Fibroblast of pulmonary artery (primary cell): ENCODE measurements around the gene GRK3.

Source experiments
- DNase-seq: peaks from one replicate; pipeline ENCODE4 v3.0.0-alpha.2; 2010; ENCODE audit warnings: low read depth
- H3K4me3 ChIP-seq: replicated peaks from 2 replicates; pipeline ENCODE4 v1.5.1; 2011; ENCODE audit warnings: low read depth, mild to moderate bottlenecking, control low read depth, low read length, moderate library complexity
- CTCF ChIP-seq: IDR thresholded peaks from 2 replicates; pipeline ENCODE4 v1.5.1; 2011; ENCODE audit warnings: mild to moderate bottlenecking, control low read depth, low read length, inconsistent platforms; ENCODE audit errors: missing control alignments

GRK3 gene

DNA sequence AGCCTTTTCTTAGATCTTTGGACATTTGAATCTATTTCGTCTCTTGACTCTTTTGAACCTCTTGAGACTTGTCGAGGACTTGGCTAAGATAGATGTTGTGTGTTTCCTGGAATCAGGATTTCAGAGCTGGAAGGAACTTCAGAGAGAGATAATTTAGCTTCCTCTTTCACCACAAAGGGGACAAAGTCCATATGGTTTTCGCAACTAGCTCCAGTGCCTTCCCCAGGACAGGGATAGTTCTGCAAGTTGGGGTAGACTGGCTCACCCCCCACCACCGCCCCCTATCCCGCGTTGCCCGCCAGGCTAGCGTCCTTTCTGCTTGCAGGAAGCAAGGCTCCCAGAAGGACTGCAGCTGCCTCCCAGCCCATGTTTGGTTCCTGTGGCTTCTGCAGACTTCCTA lies 101.8 kb downstream of the GRK3 start:
- peak; percentile 63 for DNase-seq
- no peak overlapping the region for H3K4me3 ChIP-seq
- TF ChIP-seq CTCF = no peak

GRCh38 chr22:25668437-25668836 lies 104.0 kb downstream of the GRK3 start:
- no peak for TF ChIP-seq CTCF
- no peak overlapping the region for H3K4me3 ChIP-seq
- DNase-seq = peak; percentile 91

- DNase-seq = no peak
- no peak for TF ChIP-seq CTCF
- H3K4me3 ChIP-seq = no peak overlapping the region
Measured at GRCh38 chr22:25669253-25670069, 105.0 kb downstream of the GRK3 start.

DNA sequence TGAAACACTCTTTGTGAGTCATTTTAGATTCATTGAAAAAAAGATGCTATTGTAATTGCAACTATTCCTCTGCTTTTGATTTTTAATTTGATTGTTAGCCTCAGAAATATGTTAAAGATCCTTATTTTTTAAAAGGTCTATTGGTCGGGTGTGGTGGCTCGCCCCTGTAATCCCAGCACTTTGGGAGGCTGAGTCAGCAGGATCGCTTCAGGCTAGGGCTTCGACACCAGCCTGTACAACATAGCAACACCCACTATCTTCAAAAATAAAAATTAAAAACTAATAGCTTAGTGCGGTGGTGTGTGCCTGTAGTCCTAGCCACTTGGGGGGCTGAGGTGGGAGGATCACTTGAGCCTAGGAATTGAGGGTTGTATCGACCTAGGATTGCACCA lies 105.6 kb downstream of the GRK3 start:
- no peak for DNase-seq
- TF ChIP-seq CTCF = no peak
- no peak overlapping the region for H3K4me3 ChIP-seq

DNA sequence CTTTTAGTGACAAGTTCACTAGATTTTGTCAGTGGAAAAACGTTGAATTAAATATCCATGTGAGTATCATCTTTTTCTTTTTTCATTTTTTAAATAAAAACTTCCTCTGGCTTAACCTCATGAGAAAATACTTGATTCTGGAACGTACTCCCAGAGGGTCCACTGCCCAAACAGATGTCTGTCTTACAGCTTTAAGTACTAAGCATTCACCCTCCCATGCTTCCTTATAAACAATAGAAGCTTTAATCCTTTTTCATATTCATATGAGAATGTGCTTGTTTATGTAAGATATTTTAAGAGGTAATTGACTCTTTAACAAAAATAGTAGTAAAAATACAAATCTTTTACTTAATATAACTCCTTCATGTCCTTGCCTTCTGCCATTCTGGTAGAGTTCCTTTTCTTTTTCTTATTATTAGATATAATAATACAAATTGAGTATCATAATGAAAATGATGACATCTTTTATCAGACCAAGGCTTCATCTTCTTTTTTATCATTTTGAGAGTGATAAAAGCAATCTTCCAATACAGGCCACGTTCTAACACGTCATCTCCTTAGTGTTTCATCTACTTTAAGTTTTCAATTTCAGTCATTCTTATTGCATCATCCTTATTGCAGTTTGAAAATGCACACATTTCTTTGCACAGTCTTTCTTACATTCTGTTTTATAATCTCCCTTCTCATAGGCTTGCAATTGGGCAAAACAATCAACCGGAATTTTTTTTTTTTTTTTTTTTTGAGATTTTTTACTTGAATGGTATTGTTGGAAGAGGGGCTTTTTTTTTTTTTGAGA lies 108.0 kb downstream of the GRK3 start:
- no peak for DNase-seq
- no peak for TF ChIP-seq CTCF
- H3K4me3 ChIP-seq = no peak overlapping the region

DNA sequence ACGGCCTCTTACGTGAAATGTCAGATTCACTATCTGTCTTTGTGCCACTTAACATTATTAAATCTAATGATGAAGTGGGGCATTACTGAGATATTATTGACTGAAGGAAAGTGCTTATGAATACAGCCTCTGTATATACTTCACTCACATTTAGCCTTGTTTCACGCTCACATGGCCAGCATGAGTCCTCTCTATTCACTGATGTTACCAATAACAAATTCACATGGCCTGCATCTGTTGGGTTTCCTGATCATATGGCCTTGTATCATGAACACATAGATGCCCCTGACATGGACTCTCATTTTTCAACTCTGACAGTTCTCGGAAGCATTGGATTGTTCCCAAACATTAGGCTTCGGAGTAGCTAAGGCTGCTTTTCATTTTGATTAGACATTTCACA lies 109.2 kb downstream of the GRK3 start:
- TF ChIP-seq CTCF = no peak
- H3K4me3 ChIP-seq = no peak overlapping the region
- DNase-seq = no peak
